HG03354 (cell line): ENCODE measurements around the gene INHBC.
"Not testable (repeated sequence)": the region's sequence is repeated elsewhere in the genome, so short reads cannot be mapped to it uniquely, and the experiment has no call there.

Experiments
- ATAC-seq: cut with Tn5 transposase; IDR thresholded peaks from one replicate; pipeline ENCODE4 v1.9.1; 2021; ENCODE audit warnings: mild to moderate bottlenecking; ENCODE audit not compliant: unreplicated experiment, poor library complexity, severe bottlenecking

INHBC gene

GRCh38 chr12:57434517-57435223 is at the start of gene INHBC:
Gene INHBC (plus strand): TSS chr12:57434784. CDS start chr12:57434887, 103 bp downstream.
- no peak for ATAC-seq

- ATAC-seq = no peak
Observed at GRCh38 chr12:57385586-57385985, 49.0 kb upstream of the INHBC start.

GRCh38 chr12:57386187-57386720 is 48.3 kb upstream of the INHBC start:
- no peak for ATAC-seq

- ATAC-seq = no peak
Observed at GRCh38 chr12:57388425-57388824, 46.2 kb upstream of the INHBC start.

GRCh38 chr12:57389033-57389432 is 45.6 kb upstream of the INHBC start:
- no peak for ATAC-seq

GRCh38 chr12:57390174-57390573 is 44.4 kb upstream of the INHBC start:
- no peak for ATAC-seq

- no peak for ATAC-seq
Observed at GRCh38 chr12:57395121-57395520, 39.5 kb upstream of the INHBC start.

GRCh38 chr12:57397441-57397840 is 37.1 kb upstream of the INHBC start:
- ATAC-seq = no peak

GRCh38 chr12:57399718-57400463 is 34.7 kb upstream of the INHBC start:
- ATAC-seq = not testable (repeated sequence)

GRCh38 chr12:57401165-57401564 is 33.4 kb upstream of the INHBC start:
- ATAC-seq = no peak

- ATAC-seq = not testable (repeated sequence)
Observed at GRCh38 chr12:57402156-57402555, 32.4 kb upstream of the INHBC start.

GRCh38 chr12:57404966-57405640 is 29.5 kb upstream of the INHBC start:
- ATAC-seq = no peak

- ATAC-seq = no peak
Observed at GRCh38 chr12:57410534-57410933, 24.1 kb upstream of the INHBC start.

GRCh38 chr12:57414160-57414559 is 20.4 kb upstream of the INHBC start:
- not testable (repeated sequence) for ATAC-seq

GRCh38 chr12:57415088-57415487 is 19.5 kb upstream of the INHBC start:
- no peak for ATAC-seq

- no peak for ATAC-seq
Observed at GRCh38 chr12:57416039-57416996, 18.3 kb upstream of the INHBC start.

- ATAC-seq = no peak
Observed at GRCh38 chr12:57418255-57418654, 16.3 kb upstream of the INHBC start.

- ATAC-seq = no peak
Observed at GRCh38 chr12:57419495-57419894, 15.1 kb upstream of the INHBC start.

- no peak for ATAC-seq
Observed at GRCh38 chr12:57420482-57420881, 14.1 kb upstream of the INHBC start.
